Measurements from ENCODE around the gene CRCP. TPM values are rescaled to one million over a fixed set of nuclear protein-coding genes. Genes with fewer than 3 reads are reported as not detected.
"Not testable (repeated sequence)": the region's sequence is repeated elsewhere in the genome, so short reads cannot be mapped to it uniquely, and the experiment has no call there.

CRCP gene
- total RNA-seq, result 21.3 TPM

DNA sequence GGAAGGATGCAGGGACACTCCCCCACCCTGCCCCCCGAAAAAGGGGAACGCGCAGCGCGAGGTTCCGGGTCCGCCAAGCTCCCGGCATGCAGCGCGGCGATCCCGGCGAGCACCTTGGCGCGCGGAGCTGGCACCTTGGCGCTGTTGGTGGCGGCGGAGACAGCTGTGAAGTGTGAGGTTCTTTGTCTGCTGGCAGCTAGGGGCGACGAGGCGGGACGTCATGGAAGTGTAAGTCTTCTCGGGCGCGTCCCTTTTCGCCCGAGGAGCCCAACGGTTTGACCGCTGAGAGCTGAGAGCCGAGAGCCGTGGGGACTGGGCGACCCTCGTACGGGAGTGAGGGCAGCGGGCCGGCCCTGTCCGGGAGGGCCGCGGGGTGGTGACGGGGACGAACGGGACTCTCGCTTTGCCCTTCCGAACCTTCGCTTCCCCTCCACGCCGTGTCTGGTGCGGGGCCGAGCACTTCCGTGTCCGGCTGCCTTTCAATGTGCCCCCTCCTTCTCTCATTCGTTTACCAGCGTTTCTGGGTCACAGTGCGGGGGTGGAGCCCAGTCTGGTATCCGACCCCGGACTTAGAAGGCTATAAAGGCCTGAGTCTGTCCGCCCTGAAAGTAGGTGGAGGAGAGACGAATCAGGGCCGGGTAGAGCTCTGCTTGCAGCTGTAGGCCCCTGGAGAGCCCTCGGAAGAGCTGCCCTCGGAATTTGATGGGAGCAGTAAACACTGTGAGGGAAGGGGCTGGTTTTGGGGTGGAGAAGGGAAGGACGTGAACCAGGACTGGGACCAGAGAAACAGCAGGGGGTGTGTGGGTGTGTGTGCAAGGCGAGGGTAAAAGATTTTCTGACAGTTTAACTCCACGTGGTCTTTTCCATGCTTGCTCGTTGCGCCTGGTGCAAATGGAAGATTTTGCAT is at the start of gene CRCP:
CRCP (plus strand) TSS at position 105 of the 907 bp plus-strand sequence; CDS start at position 221, 116 bp downstream.
- peak; percentile 87 for ATAC-seq

DNA sequence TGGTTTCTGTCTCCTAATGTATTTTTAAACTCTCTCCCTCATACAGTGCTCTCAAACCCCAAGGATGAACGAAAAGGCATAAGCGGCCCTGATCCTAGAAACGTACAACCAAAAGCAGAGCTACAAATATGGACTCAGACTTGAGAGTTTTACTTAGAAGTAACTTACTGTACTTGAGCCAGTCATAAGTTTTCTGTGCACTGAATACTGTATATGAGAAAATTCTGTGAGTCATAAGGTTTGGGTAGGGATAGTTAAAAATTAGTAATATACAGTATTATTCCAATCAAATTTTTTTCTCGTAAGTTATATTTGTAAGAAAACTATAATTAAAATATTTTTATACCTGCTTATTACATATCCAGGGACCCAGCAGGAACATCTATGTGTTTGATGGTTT is 44.9 kb upstream of the CRCP start:
- ATAC-seq, result no peak

DNA sequence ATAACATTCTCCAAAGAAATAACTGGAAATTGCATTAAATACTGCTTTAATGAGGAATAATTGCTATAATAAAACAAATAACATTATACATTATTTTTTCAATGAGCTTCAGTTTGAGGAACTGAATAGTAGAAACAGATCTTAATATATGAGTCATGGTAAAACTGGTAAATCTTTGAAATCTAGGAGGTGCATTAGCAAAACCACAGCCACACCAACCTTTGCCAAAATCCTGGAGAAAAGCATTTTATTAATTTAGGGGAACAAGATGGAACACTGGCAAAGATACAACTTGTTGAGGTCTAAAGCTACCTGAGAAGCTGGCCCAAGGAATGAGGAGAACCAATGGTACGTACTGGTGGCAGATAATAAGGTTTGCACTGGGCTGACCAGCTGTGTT is 44.4 kb upstream of the CRCP start:
- no peak for ATAC-seq

DNA sequence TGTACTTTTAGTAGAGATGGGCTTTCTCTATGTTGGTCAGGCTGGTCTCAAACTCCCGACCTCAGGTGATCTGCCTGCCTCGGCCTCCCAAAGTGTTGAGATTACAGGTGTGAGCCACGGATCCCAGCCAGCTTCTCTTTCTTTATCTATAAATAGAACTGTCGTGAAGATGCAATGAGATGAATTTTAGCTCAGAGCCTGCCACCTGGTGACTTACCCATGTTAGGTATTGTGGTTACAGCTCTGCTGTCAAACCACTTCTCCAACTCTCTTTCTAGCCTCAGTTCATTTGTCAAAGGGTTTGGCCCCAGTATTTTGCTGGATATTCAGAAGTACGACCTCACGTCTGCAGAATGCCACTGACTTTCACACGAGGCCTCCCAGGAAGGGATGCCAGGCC is 42.4 kb upstream of the CRCP start:
- not testable (repeated sequence) for ATAC-seq

DNA sequence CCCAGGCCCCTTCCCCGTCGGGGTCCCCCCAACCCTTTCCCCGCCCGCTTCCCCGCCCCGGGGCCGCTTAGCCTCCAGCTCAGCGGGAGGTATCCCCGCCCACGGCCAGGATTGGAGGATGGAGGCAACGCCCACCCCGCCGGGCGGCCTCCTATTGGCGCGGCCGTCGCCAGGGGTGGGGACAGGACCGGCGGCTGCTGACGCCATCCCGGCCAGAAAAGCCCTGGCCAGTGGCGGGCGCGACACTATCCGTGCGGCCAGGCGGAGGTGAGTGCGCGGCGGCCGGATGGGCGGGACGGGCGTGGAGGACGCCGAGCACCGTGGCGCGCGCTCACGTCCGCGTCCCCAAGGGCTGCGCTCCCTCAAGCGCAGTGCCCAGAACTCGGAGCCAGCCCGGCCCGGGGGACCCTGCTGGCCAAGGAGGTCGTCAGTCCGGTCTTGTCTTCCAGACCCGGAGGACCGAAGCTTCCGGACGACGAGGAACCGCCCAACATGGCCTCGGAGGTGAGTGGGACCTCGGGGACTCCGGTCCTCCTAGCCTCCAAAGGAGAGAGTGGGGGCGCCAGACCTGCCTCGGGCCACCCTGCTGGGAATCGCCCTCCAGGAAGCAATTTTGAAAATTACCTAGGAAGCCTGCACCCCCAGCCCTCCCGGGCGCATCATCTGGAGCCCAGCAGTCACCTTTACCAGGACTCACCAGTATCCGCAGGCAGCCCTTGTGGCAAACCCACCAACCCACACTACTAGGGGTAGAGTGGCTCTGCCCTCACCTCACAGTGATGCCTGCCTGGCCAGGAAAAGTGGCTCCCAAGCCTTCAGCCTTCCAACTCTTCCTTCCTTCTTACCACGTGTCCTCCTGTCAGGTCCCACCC is 38.8 kb upstream of the CRCP start, which contains the start of gene ASL:
ASL (plus strand) TSS at position 230 of the 872 bp plus-strand sequence; CDS start at position 493, 263 bp downstream.
- ATAC-seq, result peak; percentile 100

DNA sequence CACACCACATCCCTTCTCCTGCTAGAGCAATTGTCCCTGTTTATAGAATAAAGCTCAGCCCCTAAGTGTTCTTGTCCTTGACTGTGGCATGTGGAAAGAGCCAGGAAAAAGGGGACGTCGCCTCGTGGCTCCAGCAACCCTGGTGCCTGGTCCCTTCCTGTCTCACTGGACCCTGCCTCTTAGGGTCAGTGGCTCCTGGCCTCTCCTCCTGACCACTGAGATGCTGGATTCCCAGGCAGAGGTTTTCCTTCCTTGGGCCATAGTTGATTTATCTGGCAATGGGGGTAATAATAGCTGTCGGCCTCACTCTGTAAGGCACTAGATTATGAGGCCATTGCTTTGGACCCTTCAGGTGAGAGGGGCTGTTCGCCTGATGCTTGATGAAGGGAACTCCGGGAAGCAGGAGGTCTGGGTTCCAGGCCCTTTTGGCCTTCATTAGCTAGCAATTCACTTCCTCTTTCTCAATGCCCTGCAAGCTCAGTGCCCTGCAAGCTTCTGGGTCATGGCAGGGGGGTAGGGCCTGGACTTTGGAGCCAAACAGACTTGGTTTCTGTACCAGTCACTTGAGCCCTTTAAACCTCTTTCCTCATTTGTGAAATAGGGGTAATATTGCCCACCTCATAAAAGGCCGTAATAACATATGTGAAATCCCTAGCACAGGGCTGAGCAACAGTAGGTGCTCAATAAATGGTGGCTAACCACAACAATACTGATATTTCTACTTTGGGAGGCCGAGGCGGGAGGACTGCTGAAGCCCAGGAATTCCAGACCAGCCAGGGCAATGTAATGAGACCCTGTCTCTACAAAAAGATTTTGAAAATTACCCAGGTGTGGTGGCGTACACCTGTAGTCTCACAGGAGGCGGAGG is 38.0 kb upstream of the CRCP start:
- ATAC-seq, result no peak

DNA sequence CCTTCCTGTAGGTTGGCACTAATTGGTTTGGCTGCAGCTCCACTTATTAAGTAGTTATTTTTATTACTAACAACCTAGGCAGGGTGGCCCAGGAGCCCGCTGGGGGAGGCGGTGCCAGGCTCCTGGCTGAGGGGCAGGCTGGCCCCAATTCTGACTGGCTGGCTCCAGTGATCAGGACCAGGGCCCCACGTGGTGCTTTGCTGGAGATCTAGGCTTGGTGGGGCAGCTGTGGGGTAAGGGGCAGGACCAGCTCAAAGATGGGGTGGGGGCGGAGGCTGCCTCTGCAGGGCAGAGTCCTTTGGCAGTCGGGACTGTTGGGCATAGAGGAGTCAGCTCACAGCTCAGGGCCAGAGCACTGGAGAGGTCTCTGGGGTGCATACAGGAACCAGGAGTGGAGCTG is 36.6 kb upstream of the CRCP start:
- ATAC-seq, result no peak

DNA sequence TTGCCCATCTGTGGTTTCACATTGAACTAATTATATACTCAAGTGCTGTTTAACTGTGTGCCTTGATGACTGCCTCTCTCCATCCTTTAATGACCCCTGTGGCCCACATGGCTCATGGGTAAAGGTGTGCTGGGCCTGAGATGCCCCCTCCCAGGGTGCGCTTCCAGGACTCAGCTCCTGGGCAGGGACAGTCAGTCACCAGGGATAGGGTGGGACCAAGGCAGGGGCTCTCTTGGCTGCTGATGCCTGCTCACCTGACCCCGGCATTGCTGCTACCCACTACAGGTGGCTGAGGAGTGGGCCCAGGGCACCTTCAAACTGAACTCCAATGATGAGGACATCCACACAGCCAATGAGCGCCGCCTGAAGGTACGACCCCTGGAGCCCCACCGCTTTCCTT is 32.6 kb upstream of the CRCP start:
- ATAC-seq, result no peak

DNA sequence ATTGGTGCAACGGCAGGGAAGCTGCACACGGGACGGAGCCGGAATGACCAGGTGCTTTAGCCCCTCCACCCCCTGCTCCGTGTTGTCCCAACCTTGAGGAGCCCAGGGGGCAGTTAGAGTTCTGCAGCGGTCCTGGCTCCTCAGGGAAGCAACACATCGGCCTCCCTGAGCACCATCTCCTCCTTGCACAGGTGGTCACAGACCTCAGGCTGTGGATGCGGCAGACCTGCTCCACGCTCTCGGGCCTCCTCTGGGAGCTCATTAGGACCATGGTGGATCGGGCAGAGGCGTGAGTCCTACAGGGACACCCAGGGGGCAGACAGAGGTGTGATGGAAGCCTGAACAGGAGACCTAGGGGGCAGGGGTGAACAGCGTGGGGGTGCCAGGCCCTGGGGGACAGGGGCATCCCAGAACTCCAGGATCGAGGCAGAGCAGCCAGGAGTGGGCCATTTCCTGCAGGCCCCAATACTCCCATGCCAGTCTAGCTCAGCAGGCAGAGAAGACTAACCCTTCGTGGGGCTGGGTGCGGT is 31.7 kb upstream of the CRCP start:
- ATAC-seq, result peak; percentile 15

DNA sequence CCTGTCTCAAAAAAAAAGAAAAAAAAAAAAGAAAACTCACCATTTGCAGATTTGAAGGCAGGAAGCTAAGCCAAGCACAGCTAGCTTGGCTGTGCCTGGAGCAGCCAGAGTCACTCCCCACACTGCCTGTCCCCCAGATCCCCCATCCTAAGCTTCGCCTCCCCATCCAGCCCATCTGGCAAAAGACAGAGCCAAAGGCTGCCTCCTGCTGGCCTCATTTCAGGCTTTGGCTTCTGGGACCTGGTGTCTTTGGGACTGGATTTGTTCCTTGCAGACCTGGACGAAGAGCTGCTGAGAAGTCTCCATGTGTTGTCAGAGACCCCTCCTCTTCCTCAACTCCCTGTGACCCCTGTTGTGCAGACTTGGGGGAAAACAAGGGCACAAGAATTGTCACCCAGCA is 31.0 kb upstream of the CRCP start:
- no peak for ATAC-seq

DNA sequence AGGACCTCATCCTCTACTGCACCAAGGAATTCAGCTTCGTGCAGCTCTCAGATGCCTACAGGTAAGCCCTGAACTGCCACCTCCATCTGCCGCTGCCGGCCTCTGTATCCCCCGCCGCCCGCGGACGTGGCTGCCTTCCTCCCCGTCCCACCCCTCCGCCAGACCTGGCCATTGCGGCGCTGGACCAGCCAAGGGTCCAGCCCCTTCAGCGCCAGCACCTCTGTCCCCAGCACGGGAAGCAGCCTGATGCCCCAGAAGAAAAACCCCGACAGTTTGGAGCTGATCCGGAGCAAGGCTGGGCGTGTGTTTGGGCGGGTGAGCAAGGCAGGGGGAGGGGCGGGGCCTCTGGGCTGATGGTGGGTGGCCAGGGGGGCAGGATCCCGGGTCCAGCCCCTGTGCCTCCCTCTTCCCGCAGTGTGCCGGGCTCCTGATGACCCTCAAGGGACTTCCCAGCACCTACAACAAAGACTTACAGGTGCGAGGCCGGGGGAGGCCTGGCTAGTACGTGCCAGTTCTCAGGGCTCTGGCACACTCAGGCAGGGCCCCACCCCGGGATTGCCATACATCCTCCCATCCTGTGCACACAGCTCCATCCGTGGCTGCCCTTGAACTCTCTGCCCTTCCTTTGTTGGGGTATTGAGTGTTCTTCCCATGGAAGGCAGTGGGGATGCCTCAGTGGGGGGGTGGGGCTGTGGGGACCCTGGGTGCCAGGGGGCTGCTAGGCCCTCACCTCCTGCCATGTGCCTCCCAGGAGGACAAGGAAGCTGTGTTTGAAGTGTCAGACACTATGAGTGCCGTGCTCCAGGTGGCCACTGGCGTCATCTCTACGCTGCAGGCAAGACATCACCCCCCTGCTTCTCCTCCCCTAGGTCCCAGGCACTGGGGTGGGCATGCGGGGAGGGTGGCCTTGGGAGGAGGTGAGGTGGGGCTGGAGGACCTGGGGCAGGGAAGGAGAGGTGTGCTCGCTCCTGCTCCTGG is 25.5 kb upstream of the CRCP start:
- peak; percentile 47 for ATAC-seq

DNA sequence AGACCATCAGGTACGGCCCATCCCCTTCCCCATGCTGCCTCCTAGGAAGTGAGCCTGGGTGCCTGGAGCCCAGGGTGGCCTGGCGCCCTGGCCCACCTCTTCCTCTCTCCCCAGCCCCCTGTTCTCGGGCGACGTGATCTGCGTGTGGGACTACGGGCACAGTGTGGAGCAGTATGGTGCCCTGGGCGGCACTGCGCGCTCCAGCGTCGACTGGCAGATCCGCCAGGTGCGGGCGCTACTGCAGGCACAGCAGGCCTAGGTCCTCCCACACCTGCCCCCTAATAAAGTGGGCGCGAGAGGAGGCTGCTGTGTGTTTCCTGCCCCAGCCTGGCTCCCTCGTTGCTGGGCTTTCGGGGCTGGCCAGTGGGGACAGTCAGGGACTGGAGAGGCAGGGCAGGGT is 22.0 kb upstream of the CRCP start:
- peak; percentile 8 for ATAC-seq

DNA sequence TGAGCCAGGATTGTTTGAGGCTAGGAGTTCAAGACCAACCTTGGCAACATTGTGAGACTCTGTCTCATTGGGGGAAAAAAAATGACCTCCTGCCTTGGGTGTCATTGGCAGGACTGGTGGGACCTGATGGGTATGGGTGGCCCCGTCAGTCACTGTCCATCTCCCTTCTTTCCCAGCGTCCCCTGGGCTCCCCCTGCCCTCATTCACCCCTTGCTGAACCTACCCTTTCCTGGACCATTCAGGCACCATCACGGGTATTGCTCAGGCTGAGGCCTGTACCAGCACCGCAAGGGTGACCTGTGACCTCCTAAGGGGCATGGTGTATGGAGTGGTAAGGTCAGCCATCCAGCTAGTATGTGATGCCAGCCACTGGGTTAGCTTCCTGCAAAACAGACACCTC is 19.6 kb upstream of the CRCP start:
- ATAC-seq, result no peak

DNA sequence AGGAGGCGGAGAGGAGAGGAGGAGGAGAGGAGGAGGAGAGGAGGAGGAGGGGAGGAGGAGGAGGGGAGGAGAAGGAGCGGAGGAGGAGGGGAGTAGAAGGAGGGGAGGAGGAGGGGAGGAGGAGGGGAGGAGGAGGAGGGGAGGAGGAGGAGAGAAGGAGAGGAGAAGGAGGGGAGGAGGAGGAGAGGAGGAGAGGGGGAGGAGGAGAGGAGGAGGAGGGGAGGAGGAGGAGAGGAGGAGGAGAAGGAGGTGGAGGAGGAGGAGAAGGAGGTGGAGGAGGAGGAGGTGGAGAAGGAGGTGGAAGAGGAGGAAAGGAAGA is 15.5 kb upstream of the CRCP start:
- ATAC-seq, result no peak

DNA sequence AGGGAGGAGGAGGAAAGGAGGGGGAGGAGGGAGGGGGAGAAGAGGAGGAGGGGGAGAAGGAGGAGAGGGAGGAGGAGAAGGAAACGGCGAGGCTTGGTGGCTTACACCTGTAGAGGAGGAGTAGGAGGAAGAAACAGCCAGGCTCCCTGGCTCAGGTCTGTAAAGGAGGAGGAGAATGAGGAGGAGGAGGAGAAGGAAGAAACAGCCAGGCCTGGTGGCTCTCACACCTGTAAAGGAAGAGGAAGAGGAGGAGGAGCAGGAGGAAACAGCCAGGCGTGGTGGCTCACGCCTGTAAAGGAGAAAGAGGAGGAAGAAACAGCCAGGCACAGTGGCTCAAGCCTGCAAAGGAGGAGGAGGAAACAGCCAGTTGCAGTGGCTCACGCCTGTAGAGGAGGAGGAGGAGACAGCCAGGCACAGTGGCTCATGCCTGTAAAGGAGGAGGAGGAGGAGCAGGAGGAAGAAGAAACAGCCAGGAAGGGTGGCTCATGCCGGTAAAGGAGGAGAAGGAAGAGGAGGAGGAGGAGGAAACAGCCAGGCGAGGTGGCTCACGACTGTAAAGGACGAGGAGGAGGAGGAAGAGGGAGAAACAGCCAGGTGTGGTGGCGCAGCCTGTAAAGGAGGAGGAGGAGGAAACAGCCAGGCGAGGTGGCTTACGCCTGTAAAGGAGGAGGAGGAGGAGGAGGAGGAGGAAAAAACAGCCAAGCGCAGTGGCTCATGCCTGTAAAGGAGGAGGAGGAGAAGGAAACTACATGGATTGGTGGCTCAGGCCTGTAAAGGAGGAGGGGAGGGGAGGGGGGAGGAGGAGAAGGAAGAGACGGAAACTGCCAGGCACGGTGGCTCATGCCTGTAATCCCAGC is 14.9 kb upstream of the CRCP start:
- peak; percentile 93 for ATAC-seq

DNA sequence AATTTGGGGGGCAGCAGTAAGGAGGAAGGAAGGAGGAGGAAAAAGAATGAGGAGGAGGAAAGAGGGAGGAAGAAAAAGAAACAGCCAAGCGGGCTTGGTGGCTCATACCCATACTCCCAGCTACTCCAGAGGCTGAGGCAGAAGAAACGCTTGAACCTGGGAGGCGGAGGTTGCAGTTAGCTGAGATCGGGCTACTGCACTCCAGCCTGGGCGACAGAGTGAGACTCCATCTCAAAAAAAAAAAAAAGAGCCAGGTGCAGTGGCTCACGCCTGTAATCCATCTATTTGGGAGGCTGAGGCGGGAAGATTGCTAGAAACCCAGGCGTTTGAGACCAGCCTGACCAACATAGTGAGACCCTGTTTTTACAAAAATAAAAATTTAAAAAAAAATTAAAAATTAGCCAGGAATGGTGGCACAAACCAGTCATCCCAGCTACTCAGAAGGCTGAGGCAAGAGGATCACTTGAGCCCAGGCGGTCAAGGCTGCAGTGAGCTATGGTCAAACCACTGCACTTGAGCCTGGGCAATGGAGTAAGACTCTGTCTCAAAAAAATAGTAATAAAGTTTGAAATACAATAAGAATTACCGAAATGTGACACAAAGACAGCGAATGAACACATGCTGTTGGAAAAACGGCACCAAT is 14.1 kb upstream of the CRCP start:
- no peak for ATAC-seq

DNA sequence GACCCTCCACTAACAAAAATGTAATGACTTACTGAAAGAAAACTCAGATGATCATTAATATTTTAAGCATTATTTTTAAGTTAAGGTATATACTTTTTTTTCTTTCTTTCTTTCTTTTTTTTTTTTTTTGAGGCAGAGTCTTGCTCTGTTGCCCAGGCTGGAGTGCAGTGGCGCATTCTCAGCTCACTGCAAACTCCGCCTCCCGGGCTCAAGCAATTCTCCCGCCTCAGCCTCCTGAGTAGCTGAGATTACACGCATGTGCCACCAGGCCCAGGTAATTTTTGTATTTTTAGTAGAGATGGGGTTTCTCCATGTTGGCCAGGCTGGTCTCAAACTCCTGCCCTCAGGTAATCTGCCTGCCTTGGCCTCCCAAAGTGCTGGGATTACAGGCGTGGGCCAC is 12.5 kb upstream of the CRCP start:
- ATAC-seq, result not testable (repeated sequence)

DNA sequence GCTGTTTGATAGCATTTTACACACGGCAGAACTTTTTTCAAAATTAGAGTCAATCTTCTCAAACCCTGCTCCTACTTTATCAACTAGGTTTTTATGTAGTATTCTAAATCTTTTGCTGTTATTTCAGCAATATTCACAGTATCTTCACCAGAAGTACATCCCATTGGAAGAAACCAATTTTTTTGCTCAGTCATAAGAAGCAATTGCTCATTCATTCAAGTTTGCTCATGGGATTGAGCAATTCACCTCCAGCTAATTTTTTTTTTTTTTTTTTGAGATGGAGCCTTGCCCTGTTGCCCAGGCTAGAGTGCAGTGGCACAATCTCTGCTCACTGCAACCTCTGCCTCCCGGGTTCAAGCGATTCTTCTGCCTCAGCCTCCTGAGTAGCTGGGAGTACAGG is 10.7 kb upstream of the CRCP start:
- ATAC-seq, result not testable (repeated sequence)

DNA sequence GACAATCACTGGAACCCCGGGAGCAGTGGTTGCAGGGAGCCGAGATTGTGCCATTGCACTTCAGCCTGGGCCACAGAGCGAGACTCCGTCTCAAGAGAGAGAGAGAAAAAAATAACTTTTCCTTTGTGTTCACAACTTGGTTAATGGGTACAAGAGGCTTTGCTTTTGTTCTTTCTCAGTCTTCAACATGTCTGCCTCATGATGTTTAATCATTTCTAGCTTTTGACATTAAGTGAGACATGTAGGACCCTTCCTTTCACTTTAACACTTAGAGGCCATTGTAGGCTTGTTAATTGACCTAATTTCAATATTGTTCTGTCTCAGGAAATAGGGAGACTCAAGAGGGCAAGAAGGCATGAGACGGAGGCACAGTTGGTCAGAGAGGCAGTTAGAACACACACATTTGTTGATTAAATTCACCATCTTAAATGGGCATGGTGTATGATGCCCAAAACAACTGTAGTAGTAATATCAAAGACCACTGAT is 9.3 kb upstream of the CRCP start:
- no peak for ATAC-seq

Measured in esophagus mucosa (tissue), 1 donor.